CD4-positive, alpha-beta T cell treated with Interleukin-1 beta for 1 hour (primary cell): ENCODE measurements around the gene CACNB4.
"Not testable (repeated sequence)": the region's sequence is repeated elsewhere in the genome, so short reads cannot be mapped to it uniquely, and the experiment has no call there.

Experiments
- DNase-seq, 2 donors: peaks; one replicate each; pipeline ENCODE4 v3.0.0-alpha.2; 2020 to 2022

The CACNB4 gene

GRCh38 chr2:152049541-152049940 is 49.3 kb downstream of the CACNB4 start:
- no peak for DNase-seq

DNA sequence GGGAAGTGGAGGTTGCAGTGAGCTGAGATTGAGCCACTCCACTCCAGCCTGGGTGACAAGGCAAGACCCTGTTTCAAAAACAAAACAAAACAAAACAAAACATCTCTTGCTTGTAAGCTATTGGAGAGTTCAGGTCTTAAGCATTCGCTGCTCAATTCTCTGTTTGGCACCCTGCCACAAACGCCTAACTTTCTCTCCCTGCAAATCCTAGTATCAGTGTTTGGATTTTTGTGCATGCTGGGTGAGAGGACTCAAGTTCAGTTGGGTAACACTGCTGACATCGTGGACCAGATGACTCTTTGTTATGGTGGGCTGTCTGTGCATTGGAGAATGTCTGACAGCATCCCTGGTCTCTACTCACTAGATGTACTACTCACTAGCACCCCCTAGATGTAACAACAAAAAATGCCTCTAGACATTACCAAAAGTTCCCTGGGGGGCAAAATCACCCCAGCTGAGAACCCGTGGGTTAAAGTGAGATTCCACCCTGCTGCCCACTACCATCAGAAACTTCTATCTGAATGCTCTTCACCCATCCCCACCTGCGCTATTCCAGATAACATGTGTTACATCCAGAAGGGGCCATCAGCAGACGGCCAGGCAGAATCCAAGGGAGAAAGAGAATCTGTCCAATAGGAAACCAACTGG is 50.9 kb downstream of the CACNB4 start:
- no peak for DNase-seq

- DNase-seq = no peak
Measured at GRCh38 chr2:152046940-152047339, 51.9 kb downstream of the CACNB4 start.

DNA sequence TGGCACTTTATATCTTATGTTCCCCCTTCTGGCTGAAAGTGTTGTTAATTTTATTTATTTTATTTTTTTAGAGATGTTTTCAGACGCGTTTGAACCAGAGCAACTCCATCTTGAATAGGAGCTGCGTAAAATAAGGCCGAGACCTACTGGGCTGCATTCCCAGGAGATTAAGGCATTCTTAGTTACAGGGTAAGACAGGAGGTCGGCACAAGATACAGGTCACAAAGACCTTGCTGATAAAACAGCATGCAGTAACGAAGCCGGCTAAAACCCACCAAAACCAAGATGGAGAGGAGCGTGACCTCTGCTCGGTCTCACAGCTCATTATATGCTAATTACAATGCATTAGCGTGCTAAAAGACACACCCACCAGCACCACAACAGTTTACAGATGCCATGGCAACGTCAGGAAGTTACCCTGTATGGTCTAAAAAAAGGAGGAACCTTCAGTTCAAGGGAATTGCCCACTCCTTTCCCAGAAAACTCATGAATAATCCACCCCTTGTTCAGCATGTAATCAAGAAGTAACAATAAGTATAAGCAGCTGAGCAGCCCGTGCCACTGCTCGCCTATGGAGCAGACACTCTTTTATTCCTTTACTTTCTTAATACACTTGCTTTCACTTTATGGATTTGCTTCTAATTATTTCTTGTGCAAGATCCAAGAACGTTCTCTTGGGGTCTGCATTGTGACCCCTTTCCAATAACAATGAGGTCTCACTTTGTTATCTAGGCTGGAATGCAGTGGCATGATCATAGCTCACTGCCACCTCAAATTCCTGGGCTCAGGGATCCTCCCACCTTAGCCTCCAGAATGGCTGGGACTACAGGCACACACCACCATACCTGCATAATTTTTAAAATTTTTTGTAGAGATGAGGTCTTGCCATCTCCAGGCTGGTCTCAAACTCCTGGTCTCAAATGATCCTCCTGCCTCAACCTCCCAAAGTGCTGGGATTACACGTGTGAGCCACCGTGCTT is 55.9 kb downstream of the CACNB4 start:
- DNase-seq = peak in 1 of 2 donors; percentile 64

DNA sequence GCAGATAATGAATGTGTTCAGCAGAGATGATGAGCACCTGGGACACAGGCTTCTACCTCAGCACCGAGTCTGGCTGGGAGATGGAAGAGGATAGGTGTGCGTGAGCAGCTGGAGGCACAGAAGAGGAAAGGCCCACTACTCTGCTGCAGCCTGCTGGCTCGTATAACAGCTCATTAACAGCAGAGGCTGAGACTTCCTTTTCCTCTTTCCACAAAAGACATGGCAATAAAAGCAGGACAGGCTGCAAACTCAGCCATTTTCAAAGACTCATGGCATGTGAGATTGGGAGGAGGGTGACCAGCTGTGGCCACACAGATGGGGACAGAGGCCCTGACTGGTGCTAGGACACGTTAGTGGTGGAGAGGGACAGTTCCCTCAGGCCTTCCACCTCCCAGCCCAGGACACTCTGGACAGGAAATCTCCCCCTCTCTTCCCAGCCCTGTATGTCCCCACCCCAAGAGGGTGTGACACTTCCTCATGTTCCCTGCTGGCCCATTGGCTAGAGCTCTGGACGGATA is 60.3 kb downstream of the CACNB4 start:
- no peak for DNase-seq

DNA sequence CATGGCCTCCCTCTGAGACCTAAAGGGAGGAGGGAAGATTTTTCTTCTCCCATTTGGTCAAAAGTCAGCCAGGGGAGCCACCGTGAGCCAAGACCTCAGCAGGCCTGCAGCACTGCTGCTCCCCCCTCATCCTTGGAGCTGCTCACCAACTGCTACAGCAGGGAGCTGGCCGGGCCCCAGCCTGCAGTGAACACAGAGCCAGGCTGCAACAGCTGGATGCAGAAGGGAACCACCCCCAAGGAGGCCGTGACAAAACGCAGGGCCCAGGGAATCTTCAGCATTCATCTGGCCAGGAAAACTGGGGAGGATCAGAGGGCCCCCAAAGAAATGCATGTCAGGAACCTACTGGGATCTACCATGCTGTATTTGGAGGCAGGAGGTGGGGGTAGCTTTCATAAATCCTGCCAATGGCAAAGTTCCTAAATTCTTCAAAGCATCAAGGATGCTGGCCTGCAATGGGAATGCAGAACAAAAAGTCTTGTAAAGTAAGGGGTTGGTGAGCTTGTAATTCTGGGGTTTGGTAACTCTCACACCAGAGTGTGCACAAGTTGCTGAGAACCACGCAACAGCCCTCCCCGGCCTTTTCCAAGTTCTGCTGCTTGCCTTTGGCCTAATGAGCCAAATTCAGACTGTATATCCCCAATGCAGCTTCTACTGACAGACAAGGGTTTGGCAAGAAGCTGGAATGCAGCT is 61.0 kb downstream of the CACNB4 start:
- DNase-seq = no peak

GRCh38 chr2:152036611-152037469 is 62.0 kb downstream of the CACNB4 start:
- peak; percentile 43 to 54 for DNase-seq

GRCh38 chr2:152034257-152034801 is 64.5 kb downstream of the CACNB4 start:
- DNase-seq = no peak

- DNase-seq = no peak
Measured at GRCh38 chr2:152033011-152033925, 65.6 kb downstream of the CACNB4 start.

GRCh38 chr2:152031747-152032306 is 67.0 kb downstream of the CACNB4 start:
- no peak for DNase-seq

DNA sequence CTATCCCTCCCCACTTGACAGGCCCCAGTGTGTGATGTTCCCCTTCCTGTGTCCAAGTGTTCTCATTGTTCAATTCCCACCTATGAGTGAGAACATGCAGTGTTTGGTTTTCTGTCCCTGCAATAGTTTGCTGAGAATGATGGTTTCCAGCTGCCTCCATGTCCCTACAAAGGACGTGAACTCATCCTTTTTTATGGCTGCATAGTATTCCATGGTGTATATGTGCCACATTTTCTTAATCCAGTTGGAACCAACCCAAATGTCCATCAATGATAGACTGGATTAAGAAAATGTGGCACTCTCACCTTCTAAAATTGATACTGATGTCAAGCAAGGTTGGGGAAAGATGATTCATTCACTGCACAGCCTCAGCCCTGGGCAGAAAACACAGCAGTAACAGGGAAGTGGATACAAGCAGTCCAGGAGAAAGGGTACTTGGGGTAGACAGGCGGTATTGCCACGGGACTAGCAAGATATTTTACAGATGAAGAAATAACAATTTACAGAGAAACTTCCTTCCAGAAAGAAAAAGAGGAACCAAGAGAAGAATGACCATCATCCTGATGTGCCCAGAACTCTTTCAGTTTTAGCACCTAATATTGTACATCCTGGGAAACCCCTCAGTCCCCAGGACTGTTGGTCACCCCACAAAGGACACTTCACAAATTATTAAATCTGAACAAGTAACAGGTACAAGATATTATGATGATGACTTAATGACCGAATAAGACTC is 68.1 kb downstream of the CACNB4 start:
- DNase-seq = peak in 1 of 2 donors; percentile 39

DNA sequence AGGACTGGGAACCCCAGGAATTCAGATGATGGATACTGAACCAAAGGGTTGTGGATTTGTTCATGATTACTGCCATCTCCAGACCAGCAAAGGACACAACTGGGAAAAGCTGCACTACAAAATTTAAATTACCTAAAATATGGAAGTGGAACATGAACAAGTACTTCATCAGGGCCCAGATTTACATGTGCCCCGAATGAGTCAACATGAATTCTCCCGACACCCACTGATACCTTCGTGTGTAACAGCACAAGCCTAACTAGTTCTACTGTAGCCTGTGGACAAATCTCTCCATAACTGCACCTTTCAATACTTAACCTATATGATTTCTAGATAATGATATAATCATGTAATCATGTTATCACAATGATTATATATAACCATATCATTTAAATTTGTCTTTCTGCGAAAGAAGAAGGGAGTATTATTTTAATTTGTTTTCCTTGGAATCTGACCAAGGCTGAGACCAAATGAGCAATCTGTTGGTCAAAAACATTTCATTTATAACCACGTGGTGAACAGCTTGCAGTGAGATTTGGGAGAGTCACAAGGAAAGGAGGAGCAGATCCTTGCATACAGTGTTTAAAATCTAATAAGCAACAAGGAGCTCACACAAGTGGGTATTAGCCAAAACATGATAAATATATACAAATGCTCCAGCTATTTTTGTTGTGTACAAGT is 70.5 kb downstream of the CACNB4 start:
- no peak for DNase-seq

- peak; percentile 72 to 74 for DNase-seq
Measured at GRCh38 chr2:152025678-152026287, 73.1 kb downstream of the CACNB4 start.

- no peak for DNase-seq
Measured at GRCh38 chr2:152024477-152024876, 74.4 kb downstream of the CACNB4 start.

- DNase-seq = no peak
Measured at GRCh38 chr2:152022090-152022489, 76.8 kb downstream of the CACNB4 start.

DNA sequence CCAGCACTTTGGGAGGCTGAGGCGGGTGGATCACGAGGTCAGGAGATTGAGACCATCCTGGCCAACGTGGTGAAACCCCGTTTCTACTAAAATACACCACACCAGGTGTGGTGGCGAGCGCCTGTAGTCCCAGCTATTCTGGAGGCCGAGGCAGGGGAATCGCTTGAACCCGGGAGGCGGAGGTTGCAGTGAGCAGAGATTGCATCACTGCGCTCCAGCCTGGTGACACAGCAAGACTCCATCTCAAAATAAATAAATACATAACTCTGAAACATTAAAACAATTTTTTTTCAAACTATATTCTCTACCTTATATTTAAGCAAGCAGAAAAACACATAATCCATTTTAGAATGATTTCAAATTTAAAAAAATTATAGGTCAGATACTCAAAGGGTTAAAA is 77.8 kb downstream of the CACNB4 start:
- not testable (repeated sequence) for DNase-seq

DNA sequence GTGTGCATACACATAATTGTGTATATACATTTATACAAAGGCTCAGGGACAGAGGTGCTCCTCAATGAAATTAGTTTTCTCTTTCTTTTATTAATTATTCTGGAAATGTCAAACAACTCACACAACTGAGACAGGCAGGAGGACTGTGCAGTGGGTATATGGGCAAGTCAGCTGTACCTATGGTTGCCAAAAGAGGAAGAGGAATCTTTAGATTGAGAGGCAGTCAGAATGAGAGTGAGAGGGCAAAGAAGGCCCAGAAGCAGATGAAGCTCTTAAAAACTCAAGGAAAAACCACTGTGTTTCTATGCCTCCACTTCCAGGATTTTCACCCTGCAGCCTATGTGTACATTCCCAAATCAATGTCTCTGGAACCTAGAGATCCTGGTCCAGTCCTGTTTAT is 79.1 kb downstream of the CACNB4 start:
- no peak for DNase-seq
